Fibroblast of lung (primary cell): ENCODE results near the gene HMGCS1. TPM values are rescaled to one million over a fixed set of nuclear protein-coding genes. Genes with fewer than 3 reads are reported as not detected.

Source experiments
- DNase-seq, 2 donors: peaks; one replicate each; pipeline versions ENCODE4 v3.0.0 to v3.0.0-alpha.2; 2010; ENCODE audit warnings: low read depth in 2 of 2
- H2AFZ ChIP-seq: 2 replicates; pipeline ENCODE4 v1.5.1; 2012; ENCODE audit warnings: low read length, control low read depth, inconsistent platforms
- H3K27ac ChIP-seq: 2 replicates; pipeline ENCODE4 v1.5.1; 2011; ENCODE audit warnings: low read length, control low read depth; ENCODE audit not compliant: insufficient read depth
- H3K27me3 ChIP-seq: 2 replicates; pipeline ENCODE4 v1.5.1; 2011; ENCODE audit warnings: mild to moderate bottlenecking, low read length; ENCODE audit not compliant: control insufficient read depth, insufficient read depth
- H3K36me3 ChIP-seq: 2 replicates; pipeline ENCODE4 v1.5.1; 2011; ENCODE audit warnings: low read length; ENCODE audit not compliant: control insufficient read depth, insufficient read depth
- H3K4me1 ChIP-seq: 2 replicates; pipeline ENCODE4 v1.5.1; 2011; ENCODE audit warnings: low read length; ENCODE audit not compliant: control insufficient read depth, insufficient read depth; ENCODE audit errors: extremely low read depth
- H3K4me2 ChIP-seq: 2 replicates; pipeline ENCODE4 v1.5.1; 2011; ENCODE audit warnings: low read length, control low read depth; ENCODE audit not compliant: insufficient read depth; ENCODE audit errors: extremely low read depth
- H3K4me3 ChIP-seq, 4 experiments: fragments of 200-600 bp in 1 of 4; sonication (generic) in 1 of 4; replicated peaks in 1 of 4; 2 replicates each; pipeline ENCODE4 v1.5.1; 2011 to 2016; ENCODE audit warnings: low read length in 4 of 4, low read depth in 3 of 4, mild to moderate bottlenecking in 3 of 4, control low read depth in 2 of 4, inconsistent platforms in 1 of 4, mixed read lengths in 1 of 4; ENCODE audit not compliant: insufficient read depth in 1 of 4; ENCODE audit errors: control extremely low read depth in 1 of 4
- H3K79me2 ChIP-seq: 2 replicates; pipeline ENCODE4 v1.5.1; 2012; ENCODE audit warnings: mild to moderate bottlenecking, low read length, inconsistent platforms; ENCODE audit not compliant: control insufficient read depth, insufficient read depth
- H3K9ac ChIP-seq: 2 replicates; pipeline ENCODE4 v1.5.1; 2011; ENCODE audit warnings: mild to moderate bottlenecking, low read length, control low read depth; ENCODE audit not compliant: insufficient read depth
- H3K9me3 ChIP-seq: 2 replicates; pipeline ENCODE4 v1.5.1; 2012; ENCODE audit warnings: low read depth, low read length; ENCODE audit not compliant: control insufficient read depth, insufficient read depth
- H4K20me1 ChIP-seq: 2 replicates; pipeline ENCODE4 v1.5.1; 2011; ENCODE audit warnings: low read length; ENCODE audit not compliant: control insufficient read depth, insufficient read depth; ENCODE audit errors: extremely low read depth
- EZH2 ChIP-seq: IDR thresholded peaks from 2 replicates; pipeline ENCODE4 v1.5.1; 2012; ENCODE audit warnings: low read length, control low read depth, mild to moderate bottlenecking; ENCODE audit errors: missing control alignments
- polyA plus RNA-seq, 2 donors: library from polyadenylated mRNA; depleted of rRNA in 1 of 2; stranded (reverse) in 1 of 2; unstranded in 1 of 2; fragments of >200 nt; gene quantifications; 2 replicates each; pipeline ENCODE4 v1.2.1, GENCODE V29; 2011 to 2012; ENCODE audit warnings: missing spikeins in 1 of 2
- total RNA-seq: library from RNA; depleted of rRNA; stranded (reverse); fragments of >200 nt; gene quantifications from 2 replicates; pipeline ENCODE4 v1.2.1, GENCODE V29; 2014
- TF ChIP-seq, protein P1 (sequence below), 2 donors: IDR thresholded peaks in 1 of 2; conservative IDR thresholded peaks in 1 of 2; 1 replicate in 1 of 2; 2 replicates in 1 of 2; pipeline ENCODE4 v1.5.1; 2011 to 2012; ENCODE audit warnings: low read length in 2 of 2, control low read depth in 1 of 2, inconsistent platforms in 1 of 2, low read depth in 1 of 2, mild to moderate bottlenecking in 1 of 2

HMGCS1 gene
- total and polyA plus RNA-seq, 2 donors (not counting 1 experiment from before 2014, with no cell fraction given) = 203 to 253 TPM

DNA sequence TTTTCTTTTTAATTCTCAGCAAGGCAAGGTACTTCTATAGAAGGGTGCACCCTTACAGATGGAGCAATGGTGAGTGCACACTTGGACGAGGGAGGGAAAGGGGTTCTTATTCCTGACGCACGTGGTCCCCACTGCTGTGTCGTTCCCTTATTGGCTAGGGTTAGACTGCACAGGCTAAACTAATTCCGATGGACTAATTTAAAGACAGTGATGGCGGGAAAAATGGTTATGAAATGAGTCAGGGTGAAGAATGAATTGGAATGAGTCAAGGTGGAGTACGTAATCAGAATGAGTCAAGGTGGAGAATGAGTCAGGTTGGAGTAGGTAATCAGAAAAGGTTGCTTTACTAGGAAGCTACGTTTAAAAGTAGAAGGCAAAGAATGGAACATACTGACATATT lies 2.1 kb upstream of the HMGCS1 start:
- no peaks in the 10 kb centered on the region for H4K20me1 ChIP-seq
- H3K4me2 ChIP-seq = no peak overlapping the region
- H3K27me3 ChIP-seq = no peaks in the 10 kb centered on the region
- H3K36me3 ChIP-seq = no peaks in the 10 kb centered on the region
- H3K9me3 ChIP-seq = no peaks in the 10 kb centered on the region
- DNase-seq = peak in 1 of 2 donors; percentile 66
- H3K9ac ChIP-seq = no peak overlapping the region
- H3K4me3 ChIP-seq = no peak overlapping the region
- H3K79me2 ChIP-seq = peaks cover 30% of the 10 kb centered on the region
- no peak overlapping the region for H3K27ac ChIP-seq
- TF ChIP-seq, protein P1, sequence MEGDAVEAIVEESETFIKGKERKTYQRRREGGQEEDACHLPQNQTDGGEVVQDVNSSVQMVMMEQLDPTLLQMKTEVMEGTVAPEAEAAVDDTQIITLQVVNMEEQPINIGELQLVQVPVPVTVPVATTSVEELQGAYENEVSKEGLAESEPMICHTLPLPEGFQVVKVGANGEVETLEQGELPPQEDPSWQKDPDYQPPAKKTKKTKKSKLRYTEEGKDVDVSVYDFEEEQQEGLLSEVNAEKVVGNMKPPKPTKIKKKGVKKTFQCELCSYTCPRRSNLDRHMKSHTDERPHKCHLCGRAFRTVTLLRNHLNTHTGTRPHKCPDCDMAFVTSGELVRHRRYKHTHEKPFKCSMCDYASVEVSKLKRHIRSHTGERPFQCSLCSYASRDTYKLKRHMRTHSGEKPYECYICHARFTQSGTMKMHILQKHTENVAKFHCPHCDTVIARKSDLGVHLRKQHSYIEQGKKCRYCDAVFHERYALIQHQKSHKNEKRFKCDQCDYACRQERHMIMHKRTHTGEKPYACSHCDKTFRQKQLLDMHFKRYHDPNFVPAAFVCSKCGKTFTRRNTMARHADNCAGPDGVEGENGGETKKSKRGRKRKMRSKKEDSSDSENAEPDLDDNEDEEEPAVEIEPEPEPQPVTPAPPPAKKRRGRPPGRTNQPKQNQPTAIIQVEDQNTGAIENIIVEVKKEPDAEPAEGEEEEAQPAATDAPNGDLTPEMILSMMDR (conservative IDR thresholded peaks at IDR 0.05 in 1 of 2, IDR thresholded peaks at IDR 0.05 in 1 of 2; ENCODE audit: low read depth in 1 of 2, low read length in 2 of 2) = no peak
- no peak for TF ChIP-seq EZH2
- H2AFZ ChIP-seq = no peak overlapping the region
- H3K4me1 ChIP-seq = no peaks in the 10 kb centered on the region

DNA sequence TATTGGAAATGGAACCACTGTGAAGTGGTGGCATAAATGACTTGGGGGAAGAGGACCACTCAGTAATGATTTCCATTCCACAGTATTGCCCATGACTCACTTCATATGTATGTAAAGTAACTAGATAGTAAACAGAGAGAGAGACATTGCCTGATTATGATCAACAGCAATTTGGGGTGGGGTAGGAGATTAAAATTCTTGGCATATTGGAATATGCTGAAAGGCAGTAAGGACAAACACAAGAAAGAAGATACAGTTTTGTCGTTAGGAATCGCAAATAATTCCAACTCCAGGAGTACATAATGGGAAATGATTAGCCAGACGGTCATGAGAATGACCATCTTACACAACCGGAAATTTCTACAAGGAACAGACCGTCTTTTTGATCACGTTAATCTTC lies 1.5 kb upstream of the HMGCS1 start:
- peaks cover 3% of the 10 kb centered on the region for H4K20me1 ChIP-seq
- no peak overlapping the region for H3K4me2 ChIP-seq
- peaks cover 35% of the 10 kb centered on the region for H3K79me2 ChIP-seq
- no peak overlapping the region for H3K9ac ChIP-seq
- no peak for TF ChIP-seq EZH2
- TF ChIP-seq, protein P1 (conservative IDR thresholded peaks at IDR 0.05 in 1 of 2, IDR thresholded peaks at IDR 0.05 in 1 of 2; ENCODE audit: low read depth in 1 of 2, low read length in 2 of 2) = no peak
- no peak overlapping the region for H3K4me3 ChIP-seq
- H3K27ac ChIP-seq = no peak overlapping the region
- no peaks in the 10 kb centered on the region for H3K9me3 ChIP-seq
- DNase-seq = no peak
- no peaks in the 10 kb centered on the region for H3K36me3 ChIP-seq
- H3K27me3 ChIP-seq = no peaks in the 10 kb centered on the region
- no peak overlapping the region for H2AFZ ChIP-seq
- H3K4me1 ChIP-seq = peaks cover under 1% of the 10 kb centered on the region

DNA sequence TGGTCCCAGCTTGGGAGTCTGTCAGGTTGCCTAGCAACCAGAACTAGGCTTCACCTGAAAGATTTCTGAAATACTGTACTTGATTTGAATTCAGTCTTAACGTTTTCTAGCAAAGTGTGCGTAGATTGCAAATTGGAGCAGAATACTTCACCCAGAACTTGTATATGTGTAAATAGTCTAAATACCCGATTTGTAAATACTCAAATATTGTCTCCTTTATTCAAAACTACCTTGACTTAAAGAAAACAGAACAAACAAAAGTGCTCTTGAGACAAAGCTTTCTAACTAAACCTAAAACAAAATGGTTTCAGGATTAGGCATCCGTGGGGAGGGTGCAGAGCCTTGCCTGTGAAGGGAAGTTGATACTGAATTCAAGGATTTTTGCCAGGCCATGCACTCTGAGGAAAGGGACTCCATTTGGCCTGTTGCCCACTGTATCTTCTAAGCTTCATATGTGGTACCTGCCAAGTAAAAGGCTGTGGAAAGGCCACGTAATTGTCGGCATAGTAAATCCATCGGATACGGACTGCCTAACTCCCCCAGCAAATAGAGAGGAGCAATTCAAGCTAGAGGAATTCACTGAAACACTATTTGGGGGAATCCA lies 744 bp upstream of the HMGCS1 start:
- Histone ChIP-seq H3K9me3 (no peaks in the 10 kb centered on the region), H3K36me3 (no peaks in the 10 kb centered on the region), H3K27me3 (no peaks in the 10 kb centered on the region), H3K9ac (no peak overlapping the region), H3K4me2 (peak overlapping the region; percentile 30), H3K4me1 (peaks cover 2% of the 10 kb centered on the region), H3K79me2 (peaks cover 43% of the 10 kb centered on the region), H3K4me3 (peak overlapping the region in 3 of 4 experiments; percentile 8 to 75 (median 49)), H4K20me1 (peaks cover 6% of the 10 kb centered on the region), H3K27ac (peak overlapping the region; percentile 72), H2AFZ (peak overlapping the region; percentile 39)
- TF ChIP-seq EZH2 = no peak
- TF ChIP-seq, protein P1 (conservative IDR thresholded peaks at IDR 0.05 in 1 of 2, IDR thresholded peaks at IDR 0.05 in 1 of 2; ENCODE audit: low read depth in 1 of 2, low read length in 2 of 2) = no peak
- DNase-seq = peak in 1 of 2 donors; percentile 20
